Skeletal muscle tissue (tissue), 5 donors: Measurements from ENCODE around the gene PADI3. TPM values are rescaled to one million over a fixed set of nuclear protein-coding genes. Genes with fewer than 3 reads are reported as not detected.
"Not testable (repeated sequence)": the region's sequence is repeated elsewhere in the genome, so short reads cannot be mapped to it uniquely, and the experiment has no call there.

Experiments used
- H3K27ac ChIP-seq: one replicate; pipeline ENCODE4 v1.7.0; 2013; ENCODE audit warnings: mild to moderate bottlenecking, low read depth, low read length, inconsistent platforms
- H3K27me3 ChIP-seq, 3 donors: one replicate each; pipeline ENCODE4 v1.7.0; 2013; ENCODE audit warnings: low read length in 3 of 3; ENCODE audit not compliant: control insufficient read depth in 3 of 3, insufficient read depth in 3 of 3
- H3K36me3 ChIP-seq, 3 donors: one replicate each; pipeline ENCODE4 v1.7.0; 2013; ENCODE audit warnings: low read length in 3 of 3; ENCODE audit not compliant: control insufficient read depth in 3 of 3, insufficient read depth in 3 of 3
- H3K4me1 ChIP-seq, 3 donors: one replicate each; pipeline ENCODE4 v1.7.0; 2013; ENCODE audit warnings: low read length in 3 of 3, mild to moderate bottlenecking in 3 of 3; ENCODE audit not compliant: control insufficient read depth in 3 of 3, insufficient read depth in 3 of 3
- H3K4me3 ChIP-seq, 3 donors: one replicate each; pipeline ENCODE4 v1.7.0; 2013; ENCODE audit warnings: low read length in 3 of 3
- H3K9ac ChIP-seq, 3 donors: one replicate each; pipeline ENCODE4 v1.7.0; 2013; ENCODE audit warnings: low read length in 3 of 3, mild to moderate bottlenecking in 3 of 3, moderate library complexity in 2 of 3, low read depth in 1 of 3
- H3K9me3 ChIP-seq, 3 donors: one replicate each; pipeline ENCODE4 v1.7.0; 2013; ENCODE audit warnings: low read length in 3 of 3; ENCODE audit not compliant: control insufficient read depth in 3 of 3
- small RNA-seq: library from RNA; depleted of rRNA; stranded (forward); fragments of <200 nt; gene quantifications from one replicate; pipeline ENCODE3, GENCODE V24; 2014
- total RNA-seq: library from RNA; depleted of rRNA; stranded (reverse); fragments of >200 nt; gene quantifications from one replicate; pipeline ENCODE4 v1.2.3, GENCODE V29; 2014
- donor health status: Osteomylitis.

PADI3 gene
- total RNA-seq, 1 donor from 2014 or later: not detected

DNA sequence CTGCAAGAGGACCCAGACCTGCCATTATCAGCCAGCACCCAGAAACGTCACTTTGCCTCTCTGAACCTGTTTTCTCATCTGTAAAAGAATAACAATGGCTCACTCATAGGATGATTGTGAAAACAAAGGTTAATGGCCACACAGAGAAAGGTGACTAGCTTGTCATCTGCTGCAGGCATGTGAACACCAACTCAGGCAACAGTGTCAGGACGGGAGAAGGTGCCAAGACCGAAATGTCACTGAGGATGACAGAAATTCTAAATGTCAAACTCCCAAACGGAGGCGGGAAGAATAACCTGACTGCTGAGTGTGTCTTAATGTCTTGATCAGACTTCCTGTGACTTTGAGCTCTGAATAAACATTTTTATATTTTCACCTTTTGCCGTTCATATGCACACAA is 69.4 kb downstream of the PADI3 start:
- peaks cover 11 to 24% (median 18%) of the 10 kb centered on the region in 3 donors for H3K27me3 ChIP-seq
- H3K36me3 ChIP-seq: no peaks in the 10 kb centered on the region
- no peak overlapping the region for H3K4me3 ChIP-seq
- peaks cover 0 to 2% (median 0%) of the 10 kb centered on the region in 3 donors for H3K9me3 ChIP-seq
- no peak overlapping the region for H3K9ac ChIP-seq
- no peak overlapping the region for H3K27ac ChIP-seq
- no peaks in the 10 kb centered on the region for H3K4me1 ChIP-seq

DNA sequence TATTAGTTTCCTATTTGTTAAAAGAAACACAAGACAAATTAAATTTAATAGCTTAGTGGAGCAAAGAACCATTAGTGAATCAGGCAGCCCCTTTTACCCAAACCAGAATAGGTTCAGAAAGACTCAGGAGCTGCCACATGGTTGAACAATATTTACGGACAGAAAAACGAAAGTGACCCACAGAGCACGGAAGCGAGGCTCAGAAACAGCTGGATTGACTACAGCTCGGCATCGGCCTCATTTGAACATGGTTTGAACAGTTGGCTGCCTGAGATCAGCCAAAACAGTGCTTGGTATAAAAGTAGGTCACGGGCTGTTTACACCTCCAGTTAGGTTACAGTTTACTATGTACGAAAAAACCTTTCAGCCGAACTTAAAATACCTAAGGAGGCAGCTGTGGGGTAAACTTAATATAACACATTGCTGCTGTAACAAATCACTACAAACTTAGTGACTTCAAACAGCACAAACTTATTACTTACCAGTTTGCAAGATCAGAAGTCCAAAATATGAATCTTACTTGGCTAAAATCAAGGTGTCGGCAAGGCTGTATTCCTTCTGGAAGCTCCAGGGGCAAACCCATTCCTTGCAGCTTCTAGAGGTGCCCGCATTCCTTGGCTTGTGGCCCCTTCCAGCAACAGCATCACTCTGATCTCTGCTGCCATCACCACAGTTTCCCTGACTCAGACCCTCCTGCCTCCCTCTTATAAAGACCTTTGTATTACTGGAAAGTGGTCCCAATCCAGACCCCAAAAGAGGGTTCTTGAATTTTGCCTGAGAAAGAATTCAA is 70.9 kb downstream of the PADI3 start:
- Histone ChIP-seq H3K9ac (no peak overlapping the region), H3K27ac (no peak overlapping the region), H3K36me3 (no peaks in the 10 kb centered on the region), H3K27me3 (peaks cover 3 to 12% (median 11%) of the 10 kb centered on the region in 3 donors), H3K4me1 (no peaks in the 10 kb centered on the region), H3K4me3 (no peak overlapping the region), H3K9me3 (peaks cover 0 to 2% (median 0%) of the 10 kb centered on the region in 3 donors)

DNA sequence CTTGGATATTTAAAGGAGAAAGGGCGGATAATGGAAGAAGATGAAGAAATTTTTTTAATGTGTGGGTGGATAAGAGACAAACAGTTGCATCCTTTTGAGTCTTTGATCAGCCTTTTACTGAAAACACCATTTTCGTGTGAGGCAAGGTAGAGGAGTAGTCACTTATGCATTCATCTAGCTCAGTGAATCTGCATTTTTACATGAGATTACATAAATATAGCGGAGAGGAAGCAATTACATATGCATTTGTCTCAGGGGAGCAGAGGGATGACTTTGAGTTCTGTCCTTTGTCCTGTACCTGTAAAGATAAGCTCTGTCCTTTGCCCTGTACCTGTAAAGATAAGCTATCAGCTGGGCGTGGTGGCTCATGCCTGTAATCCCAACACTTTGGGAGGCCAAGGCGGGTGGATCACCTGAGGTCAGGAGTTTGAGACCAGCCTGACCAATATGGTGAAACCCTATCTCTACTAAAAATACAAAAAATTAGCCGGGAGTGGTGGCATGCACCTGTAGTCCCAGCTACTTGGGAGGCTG is 73.0 kb downstream of the PADI3 start:
- H3K36me3 ChIP-seq, H3K4me3 ChIP-seq, H3K27ac ChIP-seq, H3K9ac ChIP-seq, H3K27me3 ChIP-seq, H3K4me1 ChIP-seq, H3K9me3 ChIP-seq: not testable (repeated sequence)

DNA sequence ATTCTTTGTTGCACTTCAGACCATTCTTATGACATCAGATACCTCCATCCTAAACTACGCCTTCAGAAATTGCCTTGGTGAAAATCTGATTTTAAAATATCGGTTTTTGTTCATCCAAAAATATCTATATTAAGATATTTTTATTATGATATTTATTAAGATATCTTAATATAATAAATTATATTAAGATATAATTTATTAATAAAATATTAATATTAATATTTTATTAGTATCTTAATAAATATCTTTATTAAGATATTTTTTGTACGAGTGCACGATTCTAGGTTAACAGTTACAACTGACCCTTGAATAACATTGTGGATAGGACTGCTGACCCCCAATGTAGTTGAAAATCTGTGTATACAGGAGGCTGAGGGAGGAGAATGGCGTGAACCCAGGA is 80.0 kb downstream of the PADI3 start:
- peaks cover 16 to 25% (median 19%) of the 10 kb centered on the region in 3 donors for H3K27me3 ChIP-seq
- H3K9ac ChIP-seq: no peak overlapping the region
- peaks cover 0 to 5% (median 0%) of the 10 kb centered on the region in 3 donors for H3K9me3 ChIP-seq
- H3K27ac ChIP-seq: no peak overlapping the region
- no peaks in the 10 kb centered on the region for H3K4me1 ChIP-seq
- no peaks in the 10 kb centered on the region for H3K36me3 ChIP-seq
- no peak overlapping the region for H3K4me3 ChIP-seq

DNA sequence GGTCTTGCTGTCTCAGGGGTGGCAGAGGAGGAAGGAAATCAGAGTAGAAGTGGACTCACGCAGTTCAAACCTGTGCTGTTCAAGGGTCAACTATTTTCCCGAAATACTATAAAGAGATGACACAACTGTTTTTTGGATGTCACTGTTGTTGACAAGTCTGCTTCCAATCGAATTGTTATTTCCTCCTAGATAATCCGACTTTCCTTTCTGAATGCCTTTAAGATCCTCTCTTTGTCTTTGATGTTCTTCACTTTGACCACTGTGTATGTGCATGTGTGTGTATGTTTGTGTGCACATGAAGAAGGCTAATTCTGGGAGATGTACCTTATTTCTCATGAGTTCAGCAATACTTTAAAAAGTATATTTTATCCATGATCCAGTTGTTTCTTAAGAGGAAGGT is 80.7 kb downstream of the PADI3 start:
- H3K4me1 ChIP-seq: no peaks in the 10 kb centered on the region
- H3K9ac ChIP-seq: no peak overlapping the region
- peaks cover 16 to 25% (median 19%) of the 10 kb centered on the region in 3 donors for H3K27me3 ChIP-seq
- H3K9me3 ChIP-seq: peaks cover 0 to 5% (median 0%) of the 10 kb centered on the region in 3 donors
- H3K36me3 ChIP-seq: no peaks in the 10 kb centered on the region
- H3K27ac ChIP-seq: no peak overlapping the region
- no peak overlapping the region for H3K4me3 ChIP-seq

DNA sequence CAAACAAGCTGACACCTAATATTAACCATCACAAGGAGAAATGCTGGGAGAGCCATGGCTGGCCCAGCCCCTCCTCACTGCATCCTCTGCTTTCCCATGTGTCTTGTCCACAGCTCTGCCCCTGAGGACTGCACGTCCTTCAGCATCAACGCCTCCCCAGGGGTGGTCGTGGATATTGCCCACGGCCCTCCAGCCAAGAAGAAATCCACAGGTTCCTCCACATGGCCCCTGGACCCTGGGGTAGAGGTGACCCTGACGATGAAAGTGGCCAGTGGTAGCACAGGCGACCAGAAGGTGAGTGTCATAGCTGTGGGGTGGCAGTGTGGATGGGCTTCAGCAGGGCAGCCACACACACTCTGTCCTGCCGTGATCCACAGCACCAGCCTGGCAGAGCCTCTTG is 82.0 kb downstream of the PADI3 start:
- Histone ChIP-seq H3K9ac (peak overlapping the region in 1 of 3 donors; percentile 32), H3K9me3 (peaks cover 0 to 5% (median 0%) of the 10 kb centered on the region in 3 donors), H3K4me3 (no peak overlapping the region), H3K36me3 (no peaks in the 10 kb centered on the region), H3K27ac (no peak overlapping the region), H3K4me1 (no peaks in the 10 kb centered on the region), H3K27me3 (peaks cover 16 to 29% (median 24%) of the 10 kb centered on the region in 3 donors)

DNA sequence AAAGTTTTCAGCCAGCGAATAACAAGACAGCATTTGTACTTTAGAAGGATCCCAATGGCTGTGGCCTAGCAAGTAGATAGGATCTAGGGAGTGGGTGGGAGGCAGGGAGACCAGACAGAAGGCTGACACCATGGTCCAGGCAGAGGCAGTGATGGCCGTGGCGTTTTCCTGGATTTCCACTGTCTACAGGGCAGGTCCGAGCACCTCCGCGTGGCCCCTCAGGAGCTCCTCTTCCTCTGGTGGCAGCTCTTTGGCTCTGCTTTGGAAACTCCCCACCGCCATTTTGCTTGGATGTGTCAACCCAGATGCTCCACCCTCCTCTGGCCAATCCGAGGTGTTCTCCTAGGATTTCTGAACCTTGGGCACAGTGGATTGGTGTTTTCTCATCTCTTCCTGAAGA is 84.2 kb downstream of the PADI3 start:
- no peak overlapping the region for H3K4me3 ChIP-seq
- H3K9ac ChIP-seq: no peak overlapping the region
- H3K36me3 ChIP-seq: no peaks in the 10 kb centered on the region
- no peak overlapping the region for H3K27ac ChIP-seq
- peaks cover 15 to 30% (median 28%) of the 10 kb centered on the region in 3 donors for H3K27me3 ChIP-seq
- peaks cover 0 to 5% (median 0%) of the 10 kb centered on the region in 3 donors for H3K9me3 ChIP-seq
- H3K4me1 ChIP-seq: no peaks in the 10 kb centered on the region

Small RNAs within 50 kb of the gene (small RNA-seq; reads per million reads assigned to genes)
- not detected for gene MIR3972

Other genes starting within 250 kb of the PADI3 start
- 8.9 TPM for gene ATP13A2, start 237.2 kb upstream of the PADI3 start, total RNA-seq
- gene SDHB, start 195.1 kb upstream of the PADI3 start, total RNA-seq: 163 TPM
- gene PADI2, start 129.6 kb upstream of the PADI3 start, total RNA-seq: 33.9 TPM
- gene PADI1, start 44.0 kb upstream of the PADI3 start, total RNA-seq: not detected
- 1.0 TPM for gene PADI4, start 59.1 kb downstream of the PADI3 start, total RNA-seq
- not detected for gene PADI6, start 123.1 kb downstream of the PADI3 start, total RNA-seq
- gene RCC2, start 190.6 kb downstream of the PADI3 start, total RNA-seq: 20.4 TPM